Naive thymus-derived CD8-positive, alpha-beta T cell (primary cell): ENCODE data around the gene JMJD1C. TPM values are rescaled to one million over a fixed set of nuclear protein-coding genes. Genes with fewer than 3 reads are reported as not detected.
A peak's percentile ranks its signal among the peaks of the same experiment; 100 is the strongest.

Experiments used
- ATAC-seq, 2 donors: fragments of 150-1000 bp; cut with Tn5 transposase in 1 of 2; sonication (Bioruptor Pico), chemical (Tn5 transposase) in 1 of 2; 1 replicate in 1 of 2; 2 replicates in 1 of 2; pipeline ENCODE4 v1.10.0; 2021; ENCODE audit warnings: mild to moderate bottlenecking in 2 of 2, moderate library complexity in 2 of 2
- POLR2A ChIA-PET: fragments of 350-600 bp; sonication (Branson Sonifier 250); formaldehyde crosslinking; loops from one replicate; lab custom pipeline; 2021; ENCODE audit warnings: antibody characterized with exemption; lab: Charles Lee
- DNase-seq, 10 donors: peaks; one replicate each; pipeline versions ENCODE4 v3.0.0 to v3.0.0-alpha.2; 2020 to 2022
- H3K27ac Mint-ChIP-seq, 10 donors: one replicate each; pipeline ENCODE4 v1.8.0; 2020 to 2022; ENCODE audit warnings: mild to moderate bottlenecking in 10 of 10, mixed read lengths in 10 of 10, moderate library complexity in 4 of 10, inconsistent platforms in 1 of 10
- H3K27me3 Mint-ChIP-seq, 5 donors: one replicate each; pipeline ENCODE4 v1.8.0; 2021 to 2022; ENCODE audit warnings: mixed read lengths in 5 of 5
- H3K36me3 Mint-ChIP-seq, 3 donors: one replicate each; pipeline ENCODE4 v1.8.0; 2020 to 2022; ENCODE audit warnings: mixed read lengths in 3 of 3, mild to moderate bottlenecking in 2 of 3, inconsistent platforms in 1 of 3
- H3K4me1 Mint-ChIP-seq, 4 donors: one replicate each; pipeline ENCODE4 v1.8.0; 2021 to 2022; ENCODE audit warnings: mixed read lengths in 4 of 4
- H3K4me3 Mint-ChIP-seq, 10 donors: one replicate each; pipeline ENCODE4 v1.8.0; 2020 to 2022; ENCODE audit warnings: mild to moderate bottlenecking in 10 of 10, mixed read lengths in 10 of 10, moderate library complexity in 6 of 10, inconsistent platforms in 1 of 10
- H3K9me3 Mint-ChIP-seq, 9 donors: one replicate each; pipeline ENCODE4 v1.8.0; 2020 to 2022; ENCODE audit warnings: mixed read lengths in 9 of 9, mild to moderate bottlenecking in 3 of 9, inconsistent platforms in 1 of 9, moderate library complexity in 1 of 9
- polyA plus RNA-seq, 3 donors: library from polyadenylated mRNA; unstranded; fragments of 300-500 nt; fragmentation: Illumina TruSeq; gene quantifications; one replicate each; pipeline ENCODE4 v1.2.3, GENCODE V29; 2021
- total RNA-seq, 8 experiments: library from RNA in 2 of 8; stranded (reverse) in 2 of 8; gene quantifications; one replicate each; pipeline ENCODE4 v1.2.3 and lab custom pipeline; 2021 to 2026

The JMJD1C gene
- total and polyA plus RNA-seq, 5 experiments from 2014 or later: 28.6 to 126 (median 51.9) TPM

DNA sequence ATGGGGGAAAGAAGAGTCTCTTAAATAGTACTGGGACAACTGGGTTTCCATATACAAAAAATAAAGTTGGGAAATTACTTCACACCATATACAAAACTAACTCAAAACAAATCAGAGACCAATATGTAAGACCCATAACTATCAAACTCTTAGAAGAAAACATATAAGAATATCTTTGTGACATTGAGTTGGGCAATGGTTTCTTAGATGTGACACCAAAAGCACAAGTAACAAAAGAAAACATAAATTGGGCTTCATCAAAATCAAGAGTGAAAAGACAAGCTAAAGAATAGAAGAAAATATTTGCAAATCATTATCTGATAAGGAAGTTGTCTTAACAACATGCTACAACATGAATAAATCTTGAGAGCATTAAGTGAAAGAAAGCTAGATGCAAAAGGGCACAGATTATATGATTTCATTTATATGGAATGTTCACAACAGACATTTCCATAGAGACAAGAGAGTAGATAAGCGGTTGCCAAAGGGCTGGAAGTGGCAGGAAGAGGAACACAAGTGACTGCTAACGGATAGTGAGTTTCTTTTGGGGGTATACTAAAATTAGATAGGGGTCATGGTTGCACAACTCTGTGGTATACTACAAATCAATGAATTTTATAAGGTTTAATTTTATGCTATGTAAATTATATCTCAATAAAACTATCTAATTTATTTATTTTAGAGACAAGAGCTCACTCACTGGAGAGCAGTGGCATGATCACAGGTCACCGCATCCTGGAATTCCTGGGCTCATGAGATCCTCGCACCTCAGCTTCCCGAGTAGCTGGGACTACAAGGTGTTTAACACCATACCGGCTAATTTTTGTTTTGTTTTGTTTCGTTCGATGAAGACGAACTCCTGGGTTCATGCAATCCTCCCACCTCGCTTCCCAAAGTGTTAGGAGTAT is 35.4 kb downstream of the JMJD1C start:
- POLR2A ChIA-PET: interaction anchor here (0.6 kb wide), 1 partner anchor 10 kb away, joined by 4 read pairs; no protein-coding TSS in a partner anchor
- Mint-ChIP-seq H3K4me3 (no peak overlapping the region), H3K36me3 (peaks cover 0 to 7% (median 6%) of the 10 kb centered on the region in 3 donors), H3K9me3 (peaks cover 0 to 2% (median 0%) of the 10 kb centered on the region in 9 donors), H3K27ac (peak overlapping the region in 3 of 10 donors; percentile 21 to 47 (median 22)), H3K27me3 (no peaks in the 10 kb centered on the region), H3K4me1 (peaks cover 18 to 46% (median 37%) of the 10 kb centered on the region in 4 donors)
- DNase-seq (no peak), ATAC-seq (no peak)

- Mint-ChIP-seq H3K9me3 (peaks cover 0 to 2% (median 0%) of the 10 kb centered on the region in 9 donors), H3K4me3 (no peak overlapping the region), H3K27ac (peak overlapping the region in 6 of 10 donors; percentile 8 to 58 (median 34)), H3K36me3 (peaks cover 0 to 7% (median 6%) of the 10 kb centered on the region in 3 donors), H3K27me3 (no peaks in the 10 kb centered on the region), H3K4me1 (peaks cover 14 to 42% (median 34%) of the 10 kb centered on the region in 4 donors)
- ATAC-seq: no peak
- POLR2A ChIA-PET: no interaction called here
- DNase-seq: no peak
Measured at GRCh38 chr10:63429281-63429680, 36.5 kb downstream of the JMJD1C start.

DNA sequence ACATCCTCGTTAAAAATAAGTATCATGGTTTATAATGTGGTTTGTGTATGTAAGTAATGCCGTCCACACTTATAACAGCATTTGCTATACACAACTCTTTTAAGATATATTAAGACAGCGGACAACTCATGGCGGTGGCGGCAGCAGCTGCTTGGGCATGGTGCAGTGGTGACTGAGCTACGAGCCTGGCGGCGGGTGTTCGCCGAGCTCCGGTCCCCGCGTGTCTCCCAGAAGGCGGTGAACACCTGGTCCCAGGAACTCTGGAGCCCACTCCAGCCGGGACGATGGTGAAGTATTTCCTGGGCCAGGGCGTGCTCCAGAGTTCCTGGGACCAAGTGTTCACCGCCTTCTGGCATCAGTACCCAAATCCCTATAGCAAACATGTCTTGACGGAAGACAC is 38.8 kb downstream of the JMJD1C start:
- Mint-ChIP-seq H3K4me1 (peaks cover 17 to 49% (median 36%) of the 10 kb centered on the region in 4 donors), H3K27ac (peak overlapping the region in 1 of 10 donors; percentile 62), H3K36me3 (peaks cover 0 to 7% (median 6%) of the 10 kb centered on the region in 3 donors), H3K27me3 (no peaks in the 10 kb centered on the region), H3K9me3 (no peaks in the 10 kb centered on the region), H3K4me3 (no peak overlapping the region)
- no peak for DNase-seq
- POLR2A ChIA-PET: interaction anchor here (0.7 kb wide), 1 partner anchor 51 kb away, joined by 3 read pairs; no protein-coding TSS in a partner anchor
- no peak for ATAC-seq

- Mint-ChIP-seq H3K4me3 (no peak overlapping the region), H3K36me3 (peaks cover 0 to 5% (median 0%) of the 10 kb centered on the region in 3 donors), H3K9me3 (no peaks in the 10 kb centered on the region), H3K27ac (peak overlapping the region in 1 of 10 donors; percentile 38), H3K27me3 (no peaks in the 10 kb centered on the region), H3K4me1 (peaks cover 24 to 54% (median 43%) of the 10 kb centered on the region in 4 donors)
- DNase-seq (no peak), ATAC-seq (no peak)
- POLR2A ChIA-PET: no interaction called here
Measured at GRCh38 chr10:63425512-63425911, 40.3 kb downstream of the JMJD1C start.

DNA sequence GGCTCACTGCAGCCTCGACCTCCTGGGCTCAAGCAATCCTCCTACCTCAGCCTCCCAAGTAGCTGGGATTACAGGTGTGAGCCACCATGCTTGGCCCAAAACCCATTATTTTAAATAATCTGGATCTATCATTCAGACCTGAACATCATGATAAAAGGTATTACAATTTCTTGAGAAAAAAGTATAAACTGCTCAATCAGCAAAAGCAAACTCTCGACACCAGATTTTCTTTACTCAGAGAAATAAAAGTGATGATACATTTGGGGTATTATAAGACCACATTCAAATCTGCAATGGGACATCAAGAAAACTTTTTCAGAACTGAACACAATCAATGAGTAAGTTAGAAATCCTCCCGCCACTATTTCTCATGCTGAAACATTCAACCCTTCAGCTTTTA is 41.2 kb downstream of the JMJD1C start:
- H3K4me1 Mint-ChIP-seq: peaks cover 20 to 50% (median 42%) of the 10 kb centered on the region in 4 donors
- H3K4me3 Mint-ChIP-seq: no peak overlapping the region
- no peaks in the 10 kb centered on the region for H3K9me3 Mint-ChIP-seq
- no peak for DNase-seq
- peaks cover 0 to 2% (median 0%) of the 10 kb centered on the region in 3 donors for H3K36me3 Mint-ChIP-seq
- no peak for ATAC-seq
- POLR2A ChIA-PET: no interaction called here
- H3K27me3 Mint-ChIP-seq: no peaks in the 10 kb centered on the region
- H3K27ac Mint-ChIP-seq: no peak overlapping the region

DNA sequence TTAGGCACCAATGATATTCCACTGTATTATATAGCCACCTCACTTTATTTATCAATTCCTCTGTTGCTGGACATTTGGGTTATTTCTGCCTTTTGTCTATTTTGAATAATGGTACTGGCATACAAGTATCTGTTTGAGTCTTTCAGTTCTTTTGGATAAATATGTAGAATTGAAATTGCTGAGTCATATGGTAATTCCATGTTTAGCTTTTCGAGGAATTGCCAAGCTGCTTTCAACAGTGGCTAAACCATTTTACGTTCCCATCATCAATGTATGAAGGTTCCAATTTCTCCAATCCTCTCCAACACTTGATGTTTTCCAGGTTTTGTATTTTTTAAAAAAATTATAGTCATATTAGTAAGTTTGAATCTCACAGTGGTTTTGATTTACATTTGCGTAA is 42.3 kb downstream of the JMJD1C start:
- H3K27me3 Mint-ChIP-seq: no peaks in the 10 kb centered on the region
- POLR2A ChIA-PET: interaction anchor here (0.6 to 1.1 kb wide), 2 partner anchors 7 to 9 kb away, joined by 3 read pairs; no protein-coding TSS in a partner anchor
- H3K9me3 Mint-ChIP-seq: no peaks in the 10 kb centered on the region
- peak overlapping the region in 2 of 10 donors; percentile 52 to 55 for H3K4me3 Mint-ChIP-seq
- peaks cover 15 to 43% (median 34%) of the 10 kb centered on the region in 4 donors for H3K4me1 Mint-ChIP-seq
- H3K27ac Mint-ChIP-seq: peak overlapping the region in 9 of 10 donors; percentile 32 to 87 (median 81)
- ATAC-seq (no peak), DNase-seq (no peak)
- peaks cover 0 to 2% (median 0%) of the 10 kb centered on the region in 3 donors for H3K36me3 Mint-ChIP-seq

DNA sequence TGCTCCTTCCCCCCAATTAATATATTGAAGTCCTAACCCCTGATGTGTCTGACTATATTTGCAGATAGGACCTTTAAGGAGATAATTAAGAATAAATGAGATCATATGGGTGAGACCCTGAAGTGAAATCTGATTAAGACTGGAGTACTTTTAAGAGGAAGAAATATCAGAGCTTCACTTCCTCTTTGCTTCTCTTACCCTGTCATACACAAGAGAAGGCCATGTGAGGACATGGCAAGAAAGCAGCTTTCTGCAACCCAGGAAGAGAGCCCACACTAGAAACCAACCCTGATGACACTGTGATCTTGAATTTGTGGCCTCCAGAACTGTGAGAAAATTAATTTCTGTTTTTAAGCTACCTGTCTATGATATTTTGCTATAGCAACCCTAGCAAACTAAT is 44.2 kb downstream of the JMJD1C start:
- Mint-ChIP-seq H3K9me3 (no peaks in the 10 kb centered on the region), H3K36me3 (no peaks in the 10 kb centered on the region), H3K4me3 (peak overlapping the region; percentile 25 to 79 (median 74)), H3K27me3 (no peaks in the 10 kb centered on the region), H3K4me1 (peaks cover 17 to 52% (median 38%) of the 10 kb centered on the region in 4 donors), H3K27ac (peak overlapping the region; percentile 87 to 98 (median 95))
- POLR2A ChIA-PET: interaction anchor here (0.5 to 1.2 kb wide), 3 partner anchors 12 to 277 kb away, joined by 3 to 4 read pairs (median 4); no protein-coding TSS in a partner anchor
- peak; percentile 96 to 99 for ATAC-seq
- peak in 8 of 10 donors; percentile 14 to 73 (median 56) for DNase-seq

- DNase-seq: no peak
- Mint-ChIP-seq H3K4me1 (peaks cover 17 to 47% (median 33%) of the 10 kb centered on the region in 4 donors), H3K36me3 (no peaks in the 10 kb centered on the region), H3K27me3 (no peaks in the 10 kb centered on the region), H3K27ac (no peak overlapping the region), H3K4me3 (no peak overlapping the region), H3K9me3 (no peaks in the 10 kb centered on the region)
- POLR2A ChIA-PET: interaction anchor here (0.5 to 0.7 kb wide), 2 partner anchors 7 to 42 kb away, joined by 3 to 4 read pairs; no protein-coding TSS in a partner anchor
- ATAC-seq: no peak
Measured at GRCh38 chr10:63416376-63416775, 49.4 kb downstream of the JMJD1C start.

- Mint-ChIP-seq H3K4me1 (peaks cover 13 to 44% (median 30%) of the 10 kb centered on the region in 4 donors), H3K4me3 (peak overlapping the region in 5 of 10 donors; percentile 1 to 31 (median 7)), H3K9me3 (no peaks in the 10 kb centered on the region), H3K36me3 (no peaks in the 10 kb centered on the region), H3K27ac (peak overlapping the region in 4 of 10 donors; percentile 17 to 71 (median 36)), H3K27me3 (no peaks in the 10 kb centered on the region)
- POLR2A ChIA-PET: interaction anchor here (0.5 to 0.7 kb wide), 2 partner anchors 8 to 43 kb away, joined by 3 to 4 read pairs; no protein-coding TSS in a partner anchor
- DNase-seq (no peak), ATAC-seq (peak in 1 of 2 donors; percentile 32)
Measured at GRCh38 chr10:63415640-63416244, 50.0 kb downstream of the JMJD1C start.

GRCh38 chr10:63414481-63415260 is 51.1 kb downstream of the JMJD1C start:
- H3K4me1 Mint-ChIP-seq: peaks cover 11 to 47% (median 30%) of the 10 kb centered on the region in 4 donors
- H3K9me3 Mint-ChIP-seq: no peaks in the 10 kb centered on the region
- ATAC-seq (no peak), DNase-seq (no peak)
- POLR2A ChIA-PET: interaction anchor here (0.7 kb wide), 1 partner anchor 9 kb away, joined by 3 read pairs; no protein-coding TSS in a partner anchor
- no peaks in the 10 kb centered on the region for H3K27me3 Mint-ChIP-seq
- no peak overlapping the region for H3K27ac Mint-ChIP-seq
- no peaks in the 10 kb centered on the region for H3K36me3 Mint-ChIP-seq
- H3K4me3 Mint-ChIP-seq: peak overlapping the region in 1 of 10 donors; percentile 15

DNA sequence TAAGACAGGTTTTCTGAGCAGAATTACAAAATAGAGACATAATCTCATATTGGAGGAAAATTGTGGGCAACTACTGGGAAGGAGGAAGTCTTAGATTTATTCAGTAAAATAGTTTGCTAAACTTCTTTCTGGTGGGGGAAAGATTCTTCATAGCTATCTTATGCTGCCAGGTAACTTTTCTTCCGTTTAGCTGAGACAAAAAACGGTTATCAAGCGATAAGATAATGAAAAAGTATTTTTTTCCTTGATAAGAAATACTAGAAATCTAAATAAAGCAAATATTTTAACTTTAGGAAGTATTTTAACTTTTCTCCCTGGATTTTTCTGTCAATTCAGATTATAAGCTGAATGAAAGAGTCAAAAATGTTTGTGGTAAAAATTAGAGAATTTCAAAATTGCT is 52.3 kb downstream of the JMJD1C start:
- Mint-ChIP-seq H3K27me3 (no peaks in the 10 kb centered on the region), H3K27ac (no peak overlapping the region), H3K36me3 (peaks cover 0 to 3% (median 2%) of the 10 kb centered on the region in 3 donors), H3K9me3 (no peaks in the 10 kb centered on the region), H3K4me1 (peaks cover 16 to 53% (median 35%) of the 10 kb centered on the region in 4 donors), H3K4me3 (no peak overlapping the region)
- DNase-seq: no peak
- no peak for ATAC-seq
- POLR2A ChIA-PET: no interaction called here
